Panc1 (cell line): ENCODE data around the gene FTO. TPM values are rescaled to one million over a fixed set of nuclear protein-coding genes. Genes with fewer than 3 reads are reported as not detected.

ENCODE experiments used
- ATAC-seq: fragments of 200-7000 bp; cut with Tn5 transposase; 2 replicates; pipeline ENCODE4 v1.9.1; 2020; ENCODE audit warnings: mild to moderate bottlenecking, moderate library complexity
- BruUV-seq: library from RNA; stranded (reverse); fragments of 400-500 nt; replicated peaks from 2 replicates; lab custom pipeline; 2021; lab: Mats Ljungman, UMichigan
- CTCF ChIA-PET: fragments of 300-600 bp; sonication (Branson Sonifier 250); formaldehyde crosslinking; loops from one replicate; lab custom pipeline; 2022; ENCODE audit warnings: antibody characterized with exemption; lab: Charles Lee
- POLR2A ChIA-PET: fragments of 300-600 bp; sonication (Branson Sonifier 250); formaldehyde crosslinking; loops from one replicate; lab custom pipeline; 2022; ENCODE audit warnings: antibody characterized with exemption; lab: Charles Lee
- DNase-seq: peaks from one replicate; pipeline ENCODE4 v3.0.0-alpha.2; 2010; ENCODE audit warnings: low read depth, low spot score
- H3K27ac ChIP-seq: 2 replicates; pipeline ENCODE4 v1.5.1; 2011; ENCODE audit warnings: mild to moderate bottlenecking, low read length, inconsistent platforms
- H3K27me3 ChIP-seq: fragments of 200-500 bp; sonication (Bioruptor generic); 2 replicates; pipeline ENCODE4 v1.6.0; 2014; ENCODE audit warnings: low read length, inconsistent platforms; ENCODE audit not compliant: control insufficient read depth, insufficient read depth
- H3K36me3 ChIP-seq: fragments of 200-500 bp; sonication (Bioruptor generic); 2 replicates; pipeline ENCODE4 v1.5.1; 2014; ENCODE audit warnings: inconsistent platforms, mild to moderate bottlenecking, low read length, moderate library complexity; ENCODE audit not compliant: control insufficient read depth, insufficient read depth
- H3K4me1 ChIP-seq: 2 replicates; pipeline ENCODE4 v1.5.1; 2011; ENCODE audit warnings: inconsistent platforms, mild to moderate bottlenecking, low read length, moderate library complexity; ENCODE audit not compliant: control insufficient read depth, insufficient read depth
- H3K4me3 ChIP-seq, 2 experiments: 2 replicates each; pipeline ENCODE4 v1.5.1; 2011 to 2012; ENCODE audit warnings: low read depth in 2 of 2, low read length in 2 of 2, mild to moderate bottlenecking in 2 of 2, inconsistent platforms in 1 of 2, moderate library complexity in 1 of 2
- H3K9me3 ChIP-seq: fragments of 200-500 bp; sonication (Bioruptor generic); 2 replicates; pipeline ENCODE4 v1.5.1; 2014; ENCODE audit warnings: low read depth, mild to moderate bottlenecking, inconsistent platforms, low read length, moderate library complexity; ENCODE audit not compliant: control insufficient read depth, insufficient read depth
- POLR2AphosphoS5 ChIP-seq: IDR thresholded peaks from 2 replicates; pipeline ENCODE4 v1.6.1; 2012; ENCODE audit warnings: mild to moderate bottlenecking, low read depth, low read length, moderate library complexity
- REST ChIP-seq, 2 experiments: IDR thresholded peaks; 2 replicates each; pipeline ENCODE4 v1.6.1; 2011 to 2012; ENCODE audit warnings: low read depth in 2 of 2, control low read depth in 1 of 2, low read length in 1 of 2, mild to moderate bottlenecking in 1 of 2, moderate library complexity in 1 of 2; ENCODE audit not compliant: insufficient read depth in 1 of 2
- SIN3A ChIP-seq: IDR thresholded peaks from 2 replicates; pipeline ENCODE4 v1.6.1; 2012; ENCODE audit warnings: low read depth, mild to moderate bottlenecking, low read length, moderate library complexity, borderline replicate concordance; ENCODE audit not compliant: insufficient read depth
- TCF7L2 ChIP-seq: IDR thresholded peaks from 2 replicates; pipeline ENCODE4 v1.6.1; 2011; ENCODE audit warnings: mild to moderate bottlenecking, low read depth, low read length, inconsistent platforms
- in situ Hi-C: cut with HindIII; loops from 2 replicates; pipeline ENCODE4 v1.10.0; 2016; ENCODE audit warnings: low sequenced_read_pairs, low pct_unique_long_range_greater_than_20kb
- intact Hi-C: fragments of 100-400 bp; cut with micrococcal nuclease; formaldehyde crosslinking; loops from one replicate; pipeline ENCODE4 v1.10.0; 2022; ENCODE audit not compliant: unreplicated experiment
- total RNA-seq: library from RNA; stranded (reverse); gene quantifications from one replicate; pipeline ENCODE4 v1.2.1, GENCODE V29; 2021; ENCODE audit not compliant: unreplicated experiment
- TF ChIP-seq, protein P1 (sequence below): fragments of 450-650 bp; IDR thresholded peaks from 2 replicates; pipeline ENCODE4 v1.5.1; 2017; ENCODE audit warnings: mild to moderate bottlenecking

The FTO gene
- total RNA-seq, 1 experiment from 2014 or later = 38.2 TPM

GRCh38 chr16:54160252-54160860 is 456.4 kb downstream of the FTO start:
- Histone ChIP-seq H3K4me1 (no peaks in the 10 kb centered on the region), H3K27ac (no peak overlapping the region), H3K27me3 (no peaks in the 10 kb centered on the region), H3K36me3 (no peaks in the 10 kb centered on the region), H3K4me3 (no peak overlapping the region), H3K9me3 (no peaks in the 10 kb centered on the region)
- BruUV-seq = no TSS peak
- CTCF ChIA-PET = no interaction called here
- ATAC-seq (no peak), DNase-seq (no peak)
- intact Hi-C loops (no loop called here), in situ Hi-C loops (no loop called here)
- POLR2A ChIA-PET = no interaction called here
- TF ChIP-seq REST (IDR thresholded peaks at IDR 0.05; ENCODE audit: insufficient read depth in 1 of 2, low read depth in 2 of 2, low read length in 1 of 2) (no peak), TCF7L2 (no peak), SIN3A (no peak), POLR2AphosphoS5 (no peak)
- TF ChIP-seq, protein P1, sequence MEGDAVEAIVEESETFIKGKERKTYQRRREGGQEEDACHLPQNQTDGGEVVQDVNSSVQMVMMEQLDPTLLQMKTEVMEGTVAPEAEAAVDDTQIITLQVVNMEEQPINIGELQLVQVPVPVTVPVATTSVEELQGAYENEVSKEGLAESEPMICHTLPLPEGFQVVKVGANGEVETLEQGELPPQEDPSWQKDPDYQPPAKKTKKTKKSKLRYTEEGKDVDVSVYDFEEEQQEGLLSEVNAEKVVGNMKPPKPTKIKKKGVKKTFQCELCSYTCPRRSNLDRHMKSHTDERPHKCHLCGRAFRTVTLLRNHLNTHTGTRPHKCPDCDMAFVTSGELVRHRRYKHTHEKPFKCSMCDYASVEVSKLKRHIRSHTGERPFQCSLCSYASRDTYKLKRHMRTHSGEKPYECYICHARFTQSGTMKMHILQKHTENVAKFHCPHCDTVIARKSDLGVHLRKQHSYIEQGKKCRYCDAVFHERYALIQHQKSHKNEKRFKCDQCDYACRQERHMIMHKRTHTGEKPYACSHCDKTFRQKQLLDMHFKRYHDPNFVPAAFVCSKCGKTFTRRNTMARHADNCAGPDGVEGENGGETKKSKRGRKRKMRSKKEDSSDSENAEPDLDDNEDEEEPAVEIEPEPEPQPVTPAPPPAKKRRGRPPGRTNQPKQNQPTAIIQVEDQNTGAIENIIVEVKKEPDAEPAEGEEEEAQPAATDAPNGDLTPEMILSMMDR = no peak

DNA sequence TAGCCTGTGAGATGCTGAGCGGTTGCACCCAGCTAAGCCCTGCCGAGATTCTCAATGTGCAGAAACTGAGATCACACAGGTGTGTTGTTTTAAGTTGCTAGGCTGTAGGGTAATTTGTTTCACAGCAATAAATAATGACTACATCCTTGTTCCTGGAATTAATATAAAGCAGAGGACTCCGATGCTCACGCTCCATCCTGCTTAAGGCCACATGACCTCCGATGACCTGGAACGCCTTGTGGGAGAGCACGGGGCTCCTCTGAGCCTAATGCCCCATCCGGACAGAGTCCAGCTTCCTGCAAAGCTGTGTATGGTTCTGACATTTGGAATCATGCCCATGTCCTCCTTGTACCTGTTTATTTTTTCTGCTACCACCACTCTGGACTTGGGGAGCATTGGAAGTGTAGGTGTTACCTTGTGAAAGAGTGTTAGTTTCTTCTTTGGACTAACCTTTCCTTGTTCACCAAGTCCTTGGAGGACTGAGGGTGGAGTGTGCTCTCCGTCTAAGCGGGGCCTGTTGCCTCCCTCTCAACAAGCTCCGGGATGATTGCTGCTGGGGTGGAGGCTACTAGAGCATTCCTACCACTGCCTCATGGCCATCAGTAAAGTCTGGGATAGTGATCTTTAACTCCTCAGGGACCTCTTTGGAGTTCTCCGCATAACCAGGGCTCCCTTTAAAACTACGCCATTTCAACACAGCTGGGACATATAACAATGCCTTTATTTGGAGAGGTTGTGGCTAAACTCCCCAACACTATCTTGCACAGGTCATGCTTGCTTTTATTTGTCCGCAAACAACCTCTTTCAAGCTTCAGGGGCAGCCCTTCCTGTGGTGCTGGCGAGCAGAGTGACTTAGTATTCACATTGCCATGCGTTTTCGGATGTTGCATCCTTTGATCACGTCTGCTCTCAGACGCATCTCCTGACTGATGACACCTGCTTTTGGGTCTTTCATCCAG is 457.3 kb downstream of the FTO start:
- POLR2A ChIA-PET = no interaction called here
- Histone ChIP-seq H3K36me3 (no peaks in the 10 kb centered on the region), H3K4me1 (no peaks in the 10 kb centered on the region), H3K27ac (no peak overlapping the region), H3K27me3 (no peaks in the 10 kb centered on the region), H3K4me3 (no peak overlapping the region), H3K9me3 (no peaks in the 10 kb centered on the region)
- CTCF ChIA-PET = no interaction called here
- DNase-seq (no peak), ATAC-seq (no peak)
- TF ChIP-seq, protein P1 = no peak
- TF ChIP-seq POLR2AphosphoS5 = no peak
- no peak for TF ChIP-seq TCF7L2
- TF ChIP-seq REST (IDR thresholded peaks at IDR 0.05; ENCODE audit: insufficient read depth in 1 of 2, low read depth in 2 of 2, low read length in 1 of 2) = no peak
- no peak for TF ChIP-seq SIN3A
- in situ Hi-C loops = no loop called here
- BruUV-seq = no TSS peak
- intact Hi-C loops = no loop called here
